Testis (tissue), 3 donors: ENCODE results near the gene VSTM1. TPM values are rescaled to one million over a fixed set of nuclear protein-coding genes. Genes with fewer than 3 reads are reported as not detected.
A peak's percentile ranks its signal among the peaks of the same experiment; 100 is the strongest.

Experiments
- DNase-seq: peaks from one replicate; pipeline ENCODE4 v3.0.0-alpha.2; 2019
- H3K27ac ChIP-seq, 2 donors: fragments of 200-600 bp; sonication (generic); one replicate each; pipeline ENCODE4 v1.5.1; 2019
- H3K27me3 ChIP-seq: fragments of 200-600 bp; sonication (generic); one replicate; pipeline ENCODE4 v1.5.1; 2019
- H3K36me3 ChIP-seq: fragments of 200-600 bp; sonication (generic); one replicate; pipeline ENCODE4 v1.5.1; 2017; ENCODE audit warnings: low read depth; ENCODE audit errors: missing control alignments
- H3K4me1 ChIP-seq: fragments of 200-600 bp; sonication (generic); one replicate; pipeline ENCODE4 v1.5.1; 2019
- H3K4me3 ChIP-seq, 2 donors: fragments of 200-600 bp; sonication (generic); one replicate each; pipeline ENCODE4 v1.5.1; 2017 to 2019
- H3K9me3 ChIP-seq: fragments of 200-600 bp; sonication (generic); one replicate; pipeline ENCODE4 v1.5.1; 2017
- POLR2A ChIP-seq: fragments of 450-650 bp; IDR thresholded peaks from one replicate; pipeline ENCODE4 v1.6.1; 2017; ENCODE audit warnings: antibody characterized with exemption, mild to moderate bottlenecking, moderate library complexity
- WGBS, 2 donors: methylation state at CpG; one replicate each; pipeline ENCODE4 v1.1.5; 2018; 5-methylcytosine and 5-hydroxymethylcytosine counted together
- intact Hi-C: fragments of 100-400 bp; cut with DNase I; formaldehyde crosslinking; loops from one replicate; pipeline ENCODE4 v1.15.1; 2023; ENCODE audit warnings: low total_unique reads
- polyA plus RNA-seq: library from polyadenylated mRNA; stranded (reverse); fragments of 350-450 nt; fragmentation: Illumina TruSeq; extraction: RNeasy Lipid Tissue Mini Kit (QIAGEN cat#74804); gene quantifications from one replicate; pipeline ENCODE4 v1.2.3, GENCODE V29; 2014; ENCODE audit warnings: low read depth, low replicate concordance; ENCODE audit not compliant: insufficient read depth
- total RNA-seq, 2 donors: library from RNA; depleted of rRNA; stranded (reverse); fragments of >200 nt; gene quantifications; one replicate each; pipeline ENCODE4 v1.2.3, GENCODE V29; 2016
- TF ChIP-seq, protein P1 (sequence below), 3 experiments: fragments of 450-650 bp in 2 of 3; fragments of 200-600 bp in 1 of 3; sonication (generic) in 1 of 3; IDR thresholded peaks; one replicate each; pipeline ENCODE4 v1.5.1; 2016 to 2019; ENCODE audit warnings: antibody characterized with exemption in 3 of 3, mild to moderate bottlenecking in 2 of 3, moderate library complexity in 1 of 3

VSTM1 gene
- total and polyA plus RNA-seq, 3 donors from 2014 or later: 1.4 TPM; not detected in 2

GRCh38 chr19:54095136-54095858 is 31.6 kb upstream of the VSTM1 start:
- WGBS, 2 donors: 7 to 53% methylated on average over 7 to 21 of the region's 22 CpGs
- intact Hi-C loops: no loop called here
- H3K4me1 ChIP-seq: peaks cover 7% of the 10 kb centered on the region
- no peaks in the 10 kb centered on the region for H3K9me3 ChIP-seq
- H3K27ac ChIP-seq: no peak overlapping the region
- TF ChIP-seq, protein P1, sequence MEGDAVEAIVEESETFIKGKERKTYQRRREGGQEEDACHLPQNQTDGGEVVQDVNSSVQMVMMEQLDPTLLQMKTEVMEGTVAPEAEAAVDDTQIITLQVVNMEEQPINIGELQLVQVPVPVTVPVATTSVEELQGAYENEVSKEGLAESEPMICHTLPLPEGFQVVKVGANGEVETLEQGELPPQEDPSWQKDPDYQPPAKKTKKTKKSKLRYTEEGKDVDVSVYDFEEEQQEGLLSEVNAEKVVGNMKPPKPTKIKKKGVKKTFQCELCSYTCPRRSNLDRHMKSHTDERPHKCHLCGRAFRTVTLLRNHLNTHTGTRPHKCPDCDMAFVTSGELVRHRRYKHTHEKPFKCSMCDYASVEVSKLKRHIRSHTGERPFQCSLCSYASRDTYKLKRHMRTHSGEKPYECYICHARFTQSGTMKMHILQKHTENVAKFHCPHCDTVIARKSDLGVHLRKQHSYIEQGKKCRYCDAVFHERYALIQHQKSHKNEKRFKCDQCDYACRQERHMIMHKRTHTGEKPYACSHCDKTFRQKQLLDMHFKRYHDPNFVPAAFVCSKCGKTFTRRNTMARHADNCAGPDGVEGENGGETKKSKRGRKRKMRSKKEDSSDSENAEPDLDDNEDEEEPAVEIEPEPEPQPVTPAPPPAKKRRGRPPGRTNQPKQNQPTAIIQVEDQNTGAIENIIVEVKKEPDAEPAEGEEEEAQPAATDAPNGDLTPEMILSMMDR (IDR thresholded peaks at IDR 0.05): no peak
- TF ChIP-seq POLR2A: no peak
- H3K27me3 ChIP-seq: no peaks in the 10 kb centered on the region
- peak overlapping the region; percentile 12 to 44 for H3K4me3 ChIP-seq
- DNase-seq: no peak
- no peaks in the 10 kb centered on the region for H3K36me3 ChIP-seq

GRCh38 chr19:54094426-54095000 is 30.8 kb upstream of the VSTM1 start:
- intact Hi-C loops: no loop called here
- Histone ChIP-seq H3K27ac (no peak overlapping the region), H3K27me3 (no peaks in the 10 kb centered on the region), H3K9me3 (no peaks in the 10 kb centered on the region), H3K4me3 (peak overlapping the region; percentile 12 to 23), H3K4me1 (peaks cover 7% of the 10 kb centered on the region), H3K36me3 (no peaks in the 10 kb centered on the region)
- 72 to 73% methylated on average over 17 of the region's 17 CpGs for WGBS, 2 donors
- DNase-seq: peak; percentile 61
- TF ChIP-seq POLR2A: no peak
- TF ChIP-seq, protein P1 (IDR thresholded peaks at IDR 0.05): no peak

DNA sequence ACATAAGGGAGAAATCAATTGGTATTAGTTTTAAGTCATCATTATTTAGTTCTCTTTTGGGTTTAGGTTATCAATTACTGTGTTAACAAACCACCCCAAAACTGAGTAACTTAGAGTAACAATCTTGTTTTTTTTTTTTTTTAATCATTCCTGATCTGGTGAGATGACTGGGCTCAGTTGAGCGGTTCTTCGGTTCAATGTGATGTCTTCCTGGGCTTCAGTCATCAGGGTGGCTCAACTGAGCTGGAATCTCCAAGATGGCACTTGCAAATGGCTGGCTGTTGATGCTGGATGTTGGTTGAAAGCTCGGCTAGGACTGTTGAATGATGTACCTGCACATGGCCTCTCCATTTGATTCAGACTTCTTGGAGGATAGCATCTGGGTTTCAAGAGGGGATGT is 20.7 kb upstream of the VSTM1 start:
- intact Hi-C loops: no loop called here
- no peaks in the 10 kb centered on the region for H3K9me3 ChIP-seq
- no peaks in the 10 kb centered on the region for H3K27me3 ChIP-seq
- H3K4me3 ChIP-seq: no peak overlapping the region
- TF ChIP-seq, protein P1 (IDR thresholded peaks at IDR 0.05): no peak
- no peak for TF ChIP-seq POLR2A
- H3K36me3 ChIP-seq: no peaks in the 10 kb centered on the region
- H3K27ac ChIP-seq: no peak overlapping the region
- WGBS, 2 donors: 77 to 96% methylated on average over 3 of the region's 3 CpGs
- DNase-seq: no peak
- H3K4me1 ChIP-seq: no peaks in the 10 kb centered on the region

DNA sequence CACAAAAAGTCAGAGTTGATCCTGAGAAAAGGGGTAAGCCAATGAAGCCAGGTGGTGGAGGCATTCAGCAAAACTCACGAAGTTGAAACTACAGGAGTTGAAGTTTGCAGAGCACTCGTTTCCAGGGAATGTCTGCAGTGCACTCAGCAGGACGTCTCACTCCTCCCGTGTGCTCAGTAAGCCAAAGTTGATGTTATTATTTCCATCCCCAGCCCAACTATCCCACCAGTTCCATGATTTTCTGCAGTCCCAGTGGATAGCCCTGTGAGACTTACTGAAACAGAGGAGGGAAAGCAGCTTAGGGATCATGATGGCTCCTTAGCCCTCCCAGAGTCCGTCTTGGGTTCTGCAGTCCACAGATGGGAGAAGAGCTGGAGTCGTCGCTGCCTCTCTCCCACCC is 17.3 kb upstream of the VSTM1 start, which contains the start of gene TARM1:
Gene TARM1 (minus strand): TSS at position 334 of the 400 bp plus-strand sequence. CDS start 25 bp downstream, at position 309.
- Histone ChIP-seq H3K4me3 (no peak within 1 kb of the TSS), H3K36me3 (no peaks in the 10 kb centered on the region), H3K4me1 (no peaks in the 10 kb centered on the region), H3K27ac (no peak within 1 kb of the TSS), H3K9me3 (no peaks in the 10 kb centered on the region), H3K27me3 (no peaks in the 10 kb centered on the region)
- TF ChIP-seq POLR2A: no peak
- TF ChIP-seq, protein P1 (IDR thresholded peaks at IDR 0.05): no peak
- intact Hi-C loops: no loop called here
- DNase-seq: no peak
- 84 to 86% methylated on average over 7 of the region's 7 CpGs for WGBS, 2 donors
